ENCODE measurements around the gene SNX13. TPM values are rescaled to one million over a fixed set of nuclear protein-coding genes. Genes with fewer than 3 reads are reported as not detected.

The SNX13 gene
- total and polyA plus RNA-seq, 9 of the 15 experiments (the other 6 are each of a cell fraction or from before 2014, with no cell fraction given): 5.6 to 33.2 (median 25.4) TPM

DNA sequence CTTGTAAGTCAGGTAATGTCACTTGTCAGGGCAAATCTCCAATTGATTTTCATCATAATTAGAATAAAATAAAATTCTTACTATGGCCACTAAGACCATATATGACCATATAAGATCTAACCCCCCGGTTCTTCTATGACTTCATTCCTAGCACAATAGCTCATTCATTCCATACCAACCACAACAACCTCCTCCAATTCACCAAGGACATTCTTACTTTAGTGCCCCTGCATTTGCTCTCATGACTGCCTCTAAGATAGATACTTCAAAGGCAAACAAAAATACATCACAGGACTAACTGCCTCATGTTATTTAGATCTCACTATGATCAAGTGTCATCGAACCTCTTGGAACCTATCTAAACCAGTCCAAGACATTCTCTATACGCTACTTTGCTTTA, 90.8 kb downstream of the SNX13 start (continued):
- TF ChIP-seq RREB1 (CRISPR knock-in tag; IDR thresholded peaks at IDR 0.05) (no peak), RBBP5 (IDR thresholded peaks at IDR 0.05; ENCODE audit: borderline replicate concordance, insufficient read depth, low read length, poor library complexity, severe bottlenecking) (no peak), HCFC1 (IDR thresholded peaks at IDR 0.05; ENCODE audit: low read depth, low read length) (no peak), PHB2 (IDR thresholded peaks at IDR 0.05; ENCODE audit: low read depth) (no peak), NR4A1 (CRISPR knock-in tag; IDR thresholded peaks at IDR 0.05) (no peak), NR4A1 (tag; IDR thresholded peaks at IDR 0.05) (no peak), CBX2 (IDR thresholded peaks at IDR 0.05; ENCODE audit: insufficient read depth, low read length, poor library complexity, severe bottlenecking) (no peak), PTRF (tag; IDR thresholded peaks at IDR 0.05) (no peak), SPI1 (IDR thresholded peaks at IDR 0.05; ENCODE audit: borderline replicate concordance, low read depth, low read length) (no peak), IRF2 (CRISPR knock-in tag; IDR thresholded peaks at IDR 0.05) (no peak), ZNF583 (CRISPR knock-in tag; IDR thresholded peaks at IDR 0.05) (no peak), SMARCC2 (IDR thresholded peaks at IDR 0.05; ENCODE audit: low read depth) (no peak), OTX1 (CRISPR knock-in tag; IDR thresholded peaks at IDR 0.05) (no peak)

Measured in K562 (cell line).